ENCODE measurements around the gene PTPRN2.
"Not testable (repeated sequence)": the region's sequence is repeated elsewhere in the genome, so short reads cannot be mapped to it uniquely, and the experiment has no call there.

The PTPRN2 gene

DNA sequence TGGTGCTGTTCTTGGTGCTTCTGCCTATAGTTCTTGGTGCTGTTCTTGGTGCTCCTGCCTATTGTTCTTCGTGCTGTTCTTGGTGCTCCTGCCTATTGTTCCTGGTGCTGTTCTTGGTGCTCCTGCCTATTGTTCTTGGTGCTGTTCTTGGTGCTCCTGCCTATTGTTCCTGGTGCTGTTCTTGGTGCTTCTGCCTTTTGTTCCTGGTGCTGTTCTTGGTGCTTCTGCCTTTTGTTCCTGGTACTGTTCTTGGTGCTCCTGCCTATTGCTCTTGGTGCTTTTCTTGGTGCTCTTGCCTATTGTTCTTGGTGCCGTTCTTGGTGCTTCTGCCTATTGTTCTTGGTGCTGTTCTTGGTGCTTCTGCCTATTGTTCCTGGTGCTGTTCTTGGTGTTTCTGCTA, 71.1 kb downstream of the PTPRN2 start:
- DNase-seq (ENCODE audit: low read depth), result no peak

DNA sequence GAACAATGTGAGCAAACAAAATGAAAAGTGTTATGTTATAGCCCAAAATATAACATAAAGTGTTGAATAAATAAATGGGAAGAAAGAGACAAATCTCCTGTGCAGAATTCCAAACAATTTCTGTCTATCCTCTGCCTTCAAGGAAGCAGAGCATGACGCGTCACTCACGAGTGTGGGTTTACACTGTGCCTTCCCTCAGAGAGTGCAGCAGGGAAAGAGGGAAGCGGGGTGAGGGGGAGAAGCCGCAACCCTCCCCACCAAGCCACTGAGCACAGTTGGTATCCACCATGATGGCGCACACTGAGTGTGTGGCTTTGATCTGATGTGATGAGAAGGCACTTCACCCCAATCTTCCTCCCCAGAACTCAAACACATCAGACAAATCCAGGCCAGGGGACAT, 74.8 kb downstream of the PTPRN2 start:
- no peak for DNase-seq (ENCODE audit: low read depth)

DNA sequence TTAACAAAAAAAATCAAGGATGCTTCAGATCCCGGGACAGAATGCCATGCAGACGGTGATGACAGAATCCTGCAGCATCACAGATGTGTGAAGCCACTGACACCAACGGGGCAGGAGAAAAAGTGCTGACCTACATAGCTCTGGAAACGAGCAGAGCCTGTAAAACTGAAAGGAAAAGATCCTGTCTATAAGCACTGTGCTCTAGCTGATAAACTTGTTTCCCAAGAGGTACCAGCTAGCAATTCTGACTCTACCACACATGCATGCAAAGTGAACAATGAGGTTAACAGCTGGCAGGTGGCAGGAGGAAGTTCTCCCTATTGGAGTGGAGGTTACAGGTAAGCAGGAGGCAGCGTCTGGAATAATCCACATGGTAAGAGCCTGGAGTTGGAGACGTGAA, 75.6 kb downstream of the PTPRN2 start:
- DNase-seq (ENCODE audit: low read depth), result no peak

DNA sequence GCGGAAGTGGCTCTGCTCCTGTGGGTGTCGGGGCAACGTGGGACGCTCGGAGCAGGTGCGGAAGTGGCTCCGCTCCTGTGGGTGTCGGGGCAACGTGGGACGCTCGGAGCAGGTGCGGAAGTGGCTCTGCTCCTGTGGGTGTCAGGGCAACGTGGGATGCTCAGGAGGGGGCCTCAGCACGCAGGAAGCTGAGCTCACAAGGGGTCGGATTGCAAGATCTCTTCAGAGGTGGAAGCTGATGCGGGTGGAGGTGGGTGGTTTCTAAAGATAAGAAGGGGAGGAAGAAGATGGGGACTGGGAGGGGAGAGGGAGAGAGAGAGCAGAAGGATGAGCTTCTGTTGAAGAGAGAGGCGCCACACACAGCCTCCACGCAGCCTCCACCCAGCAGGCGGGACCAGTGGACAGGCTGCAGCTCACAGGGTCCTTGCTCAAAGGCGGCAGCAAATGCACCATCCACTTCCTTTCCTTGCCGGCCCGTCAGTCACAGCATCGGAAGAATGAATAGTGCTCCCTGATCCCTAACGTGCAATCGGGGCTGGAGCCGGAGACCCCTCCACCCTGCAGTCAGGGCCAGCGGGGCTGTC, 78.7 kb downstream of the PTPRN2 start:
- no peak for DNase-seq (ENCODE audit: low read depth)

DNA sequence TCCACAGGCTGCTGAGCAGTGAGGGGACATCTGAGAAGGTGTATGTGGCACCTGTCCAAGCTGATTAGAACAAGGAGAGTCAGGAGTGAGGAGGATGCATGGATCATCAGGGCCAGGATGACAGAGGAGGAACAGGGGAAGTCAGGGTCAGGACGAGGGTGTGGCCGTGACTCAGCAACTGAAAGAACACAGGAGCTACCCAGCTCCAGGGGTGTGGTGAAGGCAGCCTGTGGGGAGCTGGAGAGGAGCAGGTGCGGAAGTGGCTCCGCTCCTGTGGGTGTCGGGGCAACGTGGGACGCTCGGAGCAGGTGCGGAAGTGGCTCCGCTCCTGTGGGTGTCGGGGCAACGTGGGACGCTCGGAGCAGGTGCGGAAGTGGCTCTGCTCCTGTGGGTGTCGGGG, 79.3 kb downstream of the PTPRN2 start:
- not testable (repeated sequence) for DNase-seq (ENCODE audit: low read depth)

DNA sequence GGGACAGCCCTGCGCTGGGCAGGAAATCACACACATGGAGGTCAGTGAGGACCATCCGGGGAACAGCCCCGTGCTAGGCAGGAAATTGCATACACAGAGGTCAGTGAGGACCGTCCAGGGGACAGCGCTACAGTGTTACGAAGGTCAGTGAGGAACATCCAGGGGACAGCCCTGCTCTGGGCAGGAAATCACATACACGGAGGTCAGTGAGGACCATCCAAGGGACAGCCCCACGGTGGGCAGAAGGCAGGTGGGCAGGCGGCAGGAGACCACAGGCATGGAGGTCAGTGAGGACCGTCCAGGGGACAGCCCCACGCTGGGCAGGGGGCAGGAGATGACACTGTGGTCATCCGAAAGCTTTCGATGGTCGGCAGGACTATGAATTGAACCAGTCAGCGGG, 79.7 kb downstream of the PTPRN2 start:
- no peak for DNase-seq (ENCODE audit: low read depth)

DNA sequence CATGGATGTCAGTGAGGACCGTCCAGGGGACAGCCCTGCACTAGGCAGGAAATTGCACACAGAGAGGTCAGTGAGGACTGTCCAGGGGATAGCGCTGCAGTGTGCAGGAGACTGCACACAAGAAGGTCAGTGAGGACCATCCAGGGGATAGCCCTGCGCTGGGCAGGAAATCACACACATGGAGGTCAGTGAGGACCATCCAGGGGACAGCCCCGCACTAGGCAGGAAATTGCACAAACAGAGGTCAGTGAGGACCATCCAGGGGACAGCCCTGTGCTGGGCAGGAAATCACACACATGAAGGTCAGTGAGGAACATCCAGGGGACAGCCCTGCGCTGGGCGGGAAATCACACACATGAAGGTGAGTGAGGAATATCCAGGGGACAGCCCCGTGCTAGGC, 80.4 kb downstream of the PTPRN2 start:
- not testable (repeated sequence) for DNase-seq (ENCODE audit: low read depth)

DNA sequence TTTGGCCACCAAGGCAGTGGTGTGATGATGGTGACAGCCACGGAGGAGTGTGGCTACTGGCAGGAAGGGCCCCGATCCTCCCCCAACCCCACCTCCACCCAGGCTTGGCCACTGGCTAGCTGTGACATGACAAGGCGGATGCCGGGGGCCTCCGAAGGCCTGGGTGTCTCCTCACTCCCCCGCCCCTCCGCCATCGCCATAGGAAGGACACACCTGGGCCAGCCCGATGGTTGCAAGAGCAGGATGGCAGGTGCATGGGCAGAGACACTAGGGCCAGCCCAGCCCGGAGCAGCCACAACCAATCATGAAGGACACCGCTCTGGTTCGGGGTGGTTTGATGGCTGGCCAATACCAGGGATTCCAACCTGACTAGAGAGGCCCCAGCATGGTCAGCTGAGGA, 81.0 kb downstream of the PTPRN2 start:
- no peak for DNase-seq (ENCODE audit: low read depth)

DNA sequence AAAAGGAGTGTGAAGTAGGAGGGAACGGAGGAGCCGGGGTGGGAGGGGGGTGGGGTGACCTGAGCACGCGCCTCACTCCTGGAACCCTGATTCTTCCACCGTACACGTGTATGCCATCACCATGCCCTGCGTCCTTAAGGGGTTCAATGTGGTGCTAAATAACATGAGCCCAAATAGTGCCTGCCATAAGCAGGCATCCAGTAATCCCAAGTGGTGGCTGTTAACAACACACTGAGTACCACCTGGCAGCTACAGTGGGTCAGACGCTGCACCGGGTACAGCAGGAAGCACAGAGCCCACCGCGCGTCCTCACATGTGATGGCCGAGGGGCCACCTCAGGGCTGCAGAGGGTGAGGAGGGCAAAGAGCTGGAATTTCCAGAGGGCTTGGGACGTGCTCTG, 81.9 kb downstream of the PTPRN2 start:
- DNase-seq (ENCODE audit: low read depth), result no peak

DNA sequence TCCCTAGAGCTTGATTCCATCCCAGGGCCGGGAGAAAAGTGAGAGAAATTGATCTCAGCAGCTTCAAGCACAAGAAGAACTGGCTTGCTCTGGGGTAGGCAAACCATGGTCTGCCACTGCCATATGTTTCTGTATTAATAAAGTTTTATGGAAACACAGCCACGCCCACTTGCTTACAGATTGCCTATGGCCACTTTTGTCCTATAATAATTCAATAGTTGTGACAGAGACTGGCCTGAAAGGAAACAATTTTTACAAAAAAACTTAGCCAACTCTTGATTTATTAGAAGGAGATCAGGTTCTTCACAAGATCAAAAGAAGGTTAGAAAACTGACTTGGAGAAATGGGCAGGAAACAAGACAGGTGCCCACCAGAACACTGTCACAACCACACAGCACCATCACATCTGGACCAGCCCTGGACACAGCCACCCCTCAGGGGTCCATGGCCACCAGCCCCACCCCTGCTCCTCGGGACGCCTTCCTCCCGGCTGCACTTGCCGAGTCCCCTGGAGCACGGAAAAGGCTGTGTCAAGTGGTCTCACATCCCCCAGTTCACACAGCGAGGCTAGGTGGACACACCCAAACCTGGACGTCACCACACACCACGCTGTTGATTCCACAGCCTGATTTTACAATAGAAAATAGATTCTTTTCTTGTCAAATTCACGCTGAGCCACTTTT, 85.4 kb downstream of the PTPRN2 start:
- no peak for DNase-seq (ENCODE audit: low read depth)

DNA sequence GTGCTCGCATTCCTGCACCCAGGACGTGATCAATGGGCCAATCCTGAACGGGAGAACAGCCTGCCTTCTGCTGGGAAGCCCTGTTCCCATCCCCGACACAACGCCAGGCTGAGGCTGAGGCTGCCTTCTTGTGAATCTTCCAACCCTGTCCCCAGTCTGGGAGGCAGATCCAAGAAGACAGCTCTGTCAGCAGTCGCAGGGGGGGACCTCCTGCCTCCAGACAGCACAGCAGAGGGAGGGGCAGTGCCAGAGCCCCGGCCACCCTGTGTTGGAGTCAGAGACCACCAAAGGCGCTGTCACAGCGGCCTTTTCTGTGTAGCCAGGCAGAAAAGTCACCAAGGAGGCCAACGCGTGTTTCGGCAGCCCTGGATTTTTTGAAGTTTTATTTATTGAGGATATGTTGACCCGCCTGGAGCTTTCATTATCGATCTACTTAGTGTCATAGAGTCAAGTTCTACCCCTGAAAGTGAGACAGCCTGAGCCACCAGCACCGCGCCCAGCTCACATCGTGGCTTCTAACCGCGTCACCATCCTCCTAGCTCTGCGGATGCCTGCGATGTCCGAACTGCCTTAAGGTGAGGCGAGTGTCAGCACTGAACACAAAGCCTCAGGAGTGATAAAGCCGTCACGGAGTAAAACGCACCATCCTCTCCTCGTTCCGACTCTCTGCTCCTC, 86.1 kb downstream of the PTPRN2 start:
- no peak for DNase-seq (ENCODE audit: low read depth)

DNA sequence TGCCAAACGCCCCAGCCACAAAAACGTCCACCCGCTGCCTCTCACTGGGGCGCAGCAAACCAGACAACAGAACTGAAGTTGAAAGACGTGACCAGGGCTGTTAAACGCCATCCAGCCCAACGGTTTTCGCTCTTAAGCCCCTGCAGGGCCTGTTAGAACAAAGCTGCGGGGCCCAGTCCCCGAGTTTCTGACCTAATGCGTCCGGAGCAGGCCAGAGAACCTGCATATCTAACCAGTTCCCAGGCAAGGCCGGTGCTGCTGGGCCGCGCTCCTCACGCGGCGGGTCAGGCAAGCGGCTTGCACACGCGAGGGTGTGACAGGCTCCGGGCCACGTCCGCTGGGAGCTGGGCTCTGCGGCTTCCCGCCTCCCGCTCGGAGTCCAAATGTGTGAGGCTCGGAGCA, 87.0 kb downstream of the PTPRN2 start:
- DNase-seq (ENCODE audit: low read depth), result no peak

DNA sequence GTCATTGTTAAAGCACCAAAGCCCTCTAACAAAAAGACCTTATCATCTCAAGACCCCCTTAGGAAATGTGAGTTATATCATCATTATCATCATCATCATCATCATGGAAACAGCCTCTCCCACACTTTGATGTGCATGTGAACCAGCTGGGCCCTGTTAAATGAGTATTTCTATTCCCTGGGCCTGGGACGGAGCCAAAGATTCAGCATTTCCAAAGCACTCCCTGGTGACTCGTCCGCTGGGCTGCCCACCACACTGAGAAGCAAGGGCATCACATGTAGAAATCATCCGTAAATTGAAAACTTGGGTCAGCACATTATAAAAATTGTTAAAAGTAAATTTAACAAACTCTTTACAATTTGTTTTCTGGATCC, 88.6 kb downstream of the PTPRN2 start:
- DNase-seq (ENCODE audit: low read depth), result no peak

DNA sequence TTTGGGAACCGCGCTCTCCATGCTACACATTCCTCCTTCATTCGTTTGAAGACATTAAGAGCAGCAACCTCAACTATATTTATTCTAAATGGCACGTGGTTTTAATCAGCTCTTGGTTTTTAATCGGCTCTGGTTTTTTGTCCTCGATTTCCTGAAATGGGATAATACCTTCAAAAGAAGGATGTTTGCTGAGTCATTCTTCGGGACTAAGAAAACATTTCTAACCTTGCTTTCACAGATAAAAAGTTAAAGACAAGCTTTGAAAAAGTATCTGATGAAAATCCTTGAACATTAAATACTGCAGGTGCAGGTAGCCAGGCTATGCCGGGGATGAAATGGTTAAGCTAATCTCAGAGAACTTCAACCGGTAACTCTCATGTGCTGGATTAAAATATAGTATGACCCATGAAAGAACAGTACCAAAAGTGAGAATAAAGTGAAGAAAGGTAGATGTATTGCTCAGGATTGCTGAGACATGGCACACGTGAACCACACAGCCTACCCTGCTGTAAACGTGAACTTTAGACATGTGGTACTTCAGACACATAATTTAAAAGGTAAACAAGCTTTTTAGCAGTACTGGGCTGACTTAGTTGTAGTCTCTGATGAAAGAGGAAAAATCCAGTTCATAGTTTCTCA, 89.1 kb downstream of the PTPRN2 start:
- DNase-seq (ENCODE audit: low read depth), result no peak

DNA sequence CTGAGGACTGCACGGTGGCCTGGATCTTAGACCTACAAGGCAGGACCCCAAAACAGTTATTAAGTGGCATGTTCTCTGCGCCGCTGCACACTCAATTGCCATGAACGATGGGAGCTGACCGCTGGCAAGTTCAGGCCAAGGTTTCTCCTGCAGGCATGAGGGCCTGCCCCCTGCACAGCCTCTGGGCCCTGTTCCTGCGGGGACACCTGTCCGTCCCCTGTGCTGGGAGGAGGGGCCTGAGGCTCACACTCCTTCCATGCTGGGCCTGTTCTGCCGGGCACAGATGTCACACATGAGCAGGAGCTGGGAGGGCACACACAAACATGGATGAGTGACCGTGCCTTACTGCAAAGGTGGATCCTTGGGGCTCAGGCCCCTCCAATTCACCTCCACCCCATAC, 90.0 kb downstream of the PTPRN2 start:
- DNase-seq (ENCODE audit: low read depth), result no peak

DNA sequence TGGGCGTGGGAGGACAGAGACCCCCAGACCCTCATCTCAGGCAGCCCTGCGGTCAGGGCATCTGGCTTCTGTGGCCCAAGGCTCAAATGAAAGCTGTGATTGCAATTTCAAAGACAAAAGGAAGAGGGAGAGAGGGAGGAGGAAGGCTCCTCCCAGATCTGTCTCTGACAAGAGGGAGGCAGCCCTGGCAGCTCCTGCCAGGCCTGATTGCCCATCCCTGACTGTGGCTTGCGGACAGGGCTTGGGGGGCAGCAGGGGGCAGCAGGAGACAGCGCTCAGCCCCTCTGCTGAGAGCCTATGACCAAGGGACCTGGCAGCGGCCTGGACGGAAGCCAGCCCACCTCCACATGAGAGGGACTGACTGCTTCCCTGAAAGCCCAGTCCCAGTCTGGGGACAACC, 91.8 kb downstream of the PTPRN2 start:
- no peak for DNase-seq (ENCODE audit: low read depth)

DNA sequence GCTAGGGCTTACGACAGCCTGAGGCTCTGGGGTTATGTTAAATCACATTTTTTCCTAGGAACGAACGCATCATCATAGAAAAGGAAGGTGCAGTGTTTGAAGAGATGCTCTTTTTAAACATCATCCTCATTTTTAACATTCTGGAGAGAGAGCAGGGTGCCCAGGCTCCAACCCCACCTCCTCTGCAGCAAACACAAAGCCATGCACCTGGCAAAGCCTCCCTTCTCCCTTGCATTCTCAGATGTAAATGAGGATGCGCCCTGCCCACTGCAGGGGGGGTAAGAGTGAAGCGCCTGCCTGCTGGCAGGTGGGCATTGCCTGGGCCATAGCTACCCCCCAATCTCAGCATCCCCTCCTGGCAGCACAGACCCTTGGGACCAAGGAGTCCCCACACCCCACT, 92.4 kb downstream of the PTPRN2 start:
- no peak for DNase-seq (ENCODE audit: low read depth)

DNA sequence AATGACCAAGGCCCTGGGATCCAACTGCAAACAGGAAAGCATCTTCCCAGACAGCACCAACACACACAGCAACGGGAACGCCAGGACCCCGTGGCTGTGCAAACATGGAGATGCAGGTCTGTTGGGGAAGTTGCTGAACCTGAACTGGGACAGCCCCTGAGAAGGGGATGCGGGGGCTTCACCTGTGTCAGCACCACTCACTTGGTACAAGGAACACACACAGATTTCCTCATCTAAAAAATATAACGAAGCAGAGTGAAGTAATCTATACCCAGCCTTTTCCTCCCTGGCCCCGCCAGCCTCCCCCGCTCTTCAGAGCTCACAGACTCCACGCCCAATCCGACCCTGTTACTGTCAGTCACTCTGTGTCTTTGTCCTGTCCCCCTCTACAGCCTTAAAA, 93.0 kb downstream of the PTPRN2 start:
- no peak for DNase-seq (ENCODE audit: low read depth)

DNA sequence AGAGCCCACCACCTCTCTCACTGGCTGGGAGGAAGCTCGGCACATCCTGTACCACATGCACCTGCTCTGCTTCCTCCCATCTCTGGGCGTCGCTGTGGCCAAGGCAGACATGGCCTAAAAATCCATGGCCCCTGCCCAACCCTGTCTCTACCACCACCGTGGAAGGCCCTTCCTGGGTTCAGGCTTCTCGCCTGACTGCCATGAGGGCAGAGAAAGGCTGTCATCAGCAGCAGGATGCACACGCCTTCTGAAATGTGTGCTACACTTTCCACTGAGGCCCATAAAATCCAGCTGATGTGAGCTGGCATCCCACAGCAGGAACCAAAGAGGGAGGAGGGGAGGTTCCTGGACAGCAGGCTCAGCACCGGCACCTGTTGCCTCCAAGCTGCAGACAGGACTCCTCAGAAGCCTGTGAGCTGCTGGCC, 93.4 kb downstream of the PTPRN2 start:
- no peak for DNase-seq (ENCODE audit: low read depth)

DNA sequence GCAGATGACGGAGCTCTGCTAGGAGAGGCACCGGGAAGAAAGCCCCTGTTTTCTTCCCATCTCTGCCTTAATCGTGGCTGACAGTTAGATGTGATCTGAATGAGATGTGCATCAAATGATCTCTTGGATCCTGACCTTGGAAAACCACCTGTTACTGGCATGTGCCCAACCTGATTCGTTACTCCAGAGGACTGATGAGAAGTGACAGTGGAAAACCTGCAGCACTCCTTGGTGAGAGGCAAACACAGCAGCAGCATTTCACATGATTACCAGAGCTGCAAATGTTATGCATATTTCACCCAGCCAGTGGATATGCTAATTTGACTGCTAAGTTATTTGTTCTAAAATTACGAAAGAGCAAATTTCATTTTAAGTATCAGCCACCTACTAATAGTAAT, 95.3 kb downstream of the PTPRN2 start:
- no peak for DNase-seq (ENCODE audit: low read depth)

DNA sequence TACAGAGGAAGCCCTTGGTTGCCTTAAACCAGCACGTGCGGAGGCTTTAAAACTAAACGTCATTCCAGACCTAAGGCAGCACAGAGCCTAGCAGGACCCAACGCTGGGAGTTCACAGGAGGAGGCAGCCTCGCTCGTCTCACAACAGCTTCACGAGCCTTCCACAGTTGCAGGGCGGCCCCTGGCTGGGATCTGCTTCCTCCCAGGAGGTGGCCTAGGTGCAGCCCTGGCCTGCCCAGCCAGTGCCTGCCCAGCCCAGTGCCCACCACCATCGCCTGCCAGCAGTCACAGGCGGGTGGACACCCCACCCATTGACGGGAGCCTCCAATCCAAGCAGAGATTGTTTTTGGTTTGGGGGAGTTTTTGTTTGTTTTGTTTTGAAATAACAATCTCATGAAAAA, 96.5 kb downstream of the PTPRN2 start:
- DNase-seq (ENCODE audit: low read depth), result no peak

DNA sequence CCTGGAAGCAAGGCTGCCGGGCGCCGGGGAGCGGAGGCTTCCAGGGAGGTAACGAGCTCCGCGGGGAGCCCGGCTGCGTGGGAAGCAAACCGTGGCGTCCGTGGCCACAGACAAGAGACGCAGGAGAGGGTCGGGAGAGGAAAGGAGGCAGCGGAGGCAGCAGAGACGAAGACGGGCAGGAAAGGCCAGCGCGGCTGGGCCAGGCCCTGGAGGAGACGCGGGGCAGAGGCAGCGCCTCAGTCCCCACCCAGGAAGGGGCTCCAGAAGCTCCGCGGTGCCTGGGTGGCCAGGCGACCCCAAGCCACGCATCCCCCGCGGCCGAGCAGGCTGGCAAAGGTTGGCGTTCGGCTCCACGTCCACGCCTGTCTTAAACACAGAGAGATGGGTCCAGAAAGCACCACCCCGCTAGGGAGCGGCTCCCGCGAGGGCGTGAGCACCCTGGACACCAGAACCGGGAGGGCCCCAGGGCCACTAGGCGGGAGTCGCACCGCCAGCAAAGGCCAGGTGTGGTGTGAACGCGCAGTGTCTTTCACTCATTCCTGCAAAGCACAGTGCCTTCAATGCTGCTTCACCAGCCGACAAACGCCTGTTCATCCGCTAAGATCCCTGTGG, 97.3 kb downstream of the PTPRN2 start:
- no peak for DNase-seq (ENCODE audit: low read depth)

Measured in stimulated activated CD4-positive, alpha-beta T cell treated with anti-CD3 and anti-CD28 coated beads, Interleukin-2, amount 100 ng/mL, for 4 hours (primary cell).